Thoracic aorta (tissue), 2 donors: ENCODE measurements around the gene IFT81. TPM values are rescaled to one million over a fixed set of nuclear protein-coding genes. Genes with fewer than 3 reads are reported as not detected.

ENCODE experiments used
- ATAC-seq: fragments of 150-250 bp; one replicate; pipeline ENCODE4 v1.8.0; 2017; ENCODE audit warnings: low read depth; ENCODE audit not compliant: insufficient number of reproducible peaks, low FRiP score
- DNase-seq: peaks from one replicate; pipeline ENCODE4 v3.0.0-alpha.2; 2020; ENCODE audit warnings: low spot score
- H3K27ac ChIP-seq, 2 donors: fragments of 200-600 bp; sonication (generic); 1 replicate in 1 of 2; 2 replicates in 1 of 2; pipeline ENCODE4 v1.5.1; 2016; ENCODE audit warnings: mild to moderate bottlenecking in 2 of 2, moderate library complexity in 2 of 2
- H3K27me3 ChIP-seq: fragments of 200-600 bp; sonication (generic); replicated peaks from 2 replicates; pipeline ENCODE4 v1.6.0; 2016; ENCODE audit warnings: mild to moderate bottlenecking; ENCODE audit not compliant: insufficient read depth
- H3K36me3 ChIP-seq: fragments of 200-600 bp; sonication (generic); one replicate; pipeline ENCODE4 v1.5.1; 2016
- H3K4me1 ChIP-seq, 2 donors: fragments of 200-600 bp; sonication (generic); 1 replicate in 1 of 2; 2 replicates in 1 of 2; pipeline versions ENCODE4 v1.5.1 to v1.6.0; 2016; ENCODE audit warnings: low read depth in 2 of 2, mild to moderate bottlenecking in 1 of 2; ENCODE audit not compliant: control insufficient read depth in 1 of 2
- H3K4me3 ChIP-seq: fragments of 200-600 bp; sonication (generic); 2 replicates; pipeline ENCODE4 v1.5.1; 2016; ENCODE audit warnings: mild to moderate bottlenecking
- H3K9me3 ChIP-seq: fragments of 200-600 bp; sonication (generic); 2 replicates; pipeline ENCODE4 v1.5.1; 2016
- total RNA-seq, 2 donors: library from RNA; depleted of rRNA; stranded (reverse); fragments of >200 nt; gene quantifications; one replicate each; pipeline versions ENCODE4 v1.1.0 to v1.2.3, GENCODE V29; 2016
- TF ChIP-seq, protein P1 (sequence below): fragments of 200-600 bp; sonication (generic); IDR thresholded peaks from one replicate; pipeline ENCODE4 v1.5.1; 2019; ENCODE audit warnings: antibody characterized with exemption

IFT81 gene, protein sequence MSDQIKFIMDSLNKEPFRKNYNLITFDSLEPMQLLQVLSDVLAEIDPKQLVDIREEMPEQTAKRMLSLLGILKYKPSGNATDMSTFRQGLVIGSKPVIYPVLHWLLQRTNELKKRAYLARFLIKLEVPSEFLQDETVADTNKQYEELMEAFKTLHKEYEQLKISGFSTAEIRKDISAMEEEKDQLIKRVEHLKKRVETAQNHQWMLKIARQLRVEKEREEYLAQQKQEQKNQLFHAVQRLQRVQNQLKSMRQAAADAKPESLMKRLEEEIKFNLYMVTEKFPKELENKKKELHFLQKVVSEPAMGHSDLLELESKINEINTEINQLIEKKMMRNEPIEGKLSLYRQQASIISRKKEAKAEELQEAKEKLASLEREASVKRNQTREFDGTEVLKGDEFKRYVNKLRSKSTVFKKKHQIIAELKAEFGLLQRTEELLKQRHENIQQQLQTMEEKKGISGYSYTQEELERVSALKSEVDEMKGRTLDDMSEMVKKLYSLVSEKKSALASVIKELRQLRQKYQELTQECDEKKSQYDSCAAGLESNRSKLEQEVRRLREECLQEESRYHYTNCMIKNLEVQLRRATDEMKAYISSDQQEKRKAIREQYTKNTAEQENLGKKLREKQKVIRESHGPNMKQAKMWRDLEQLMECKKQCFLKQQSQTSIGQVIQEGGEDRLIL
- total RNA-seq: 10 to 100 TPM in 1 of 2 donors, 1 to 10 TPM in 1; 9.3 to 17.4 TPM

DNA sequence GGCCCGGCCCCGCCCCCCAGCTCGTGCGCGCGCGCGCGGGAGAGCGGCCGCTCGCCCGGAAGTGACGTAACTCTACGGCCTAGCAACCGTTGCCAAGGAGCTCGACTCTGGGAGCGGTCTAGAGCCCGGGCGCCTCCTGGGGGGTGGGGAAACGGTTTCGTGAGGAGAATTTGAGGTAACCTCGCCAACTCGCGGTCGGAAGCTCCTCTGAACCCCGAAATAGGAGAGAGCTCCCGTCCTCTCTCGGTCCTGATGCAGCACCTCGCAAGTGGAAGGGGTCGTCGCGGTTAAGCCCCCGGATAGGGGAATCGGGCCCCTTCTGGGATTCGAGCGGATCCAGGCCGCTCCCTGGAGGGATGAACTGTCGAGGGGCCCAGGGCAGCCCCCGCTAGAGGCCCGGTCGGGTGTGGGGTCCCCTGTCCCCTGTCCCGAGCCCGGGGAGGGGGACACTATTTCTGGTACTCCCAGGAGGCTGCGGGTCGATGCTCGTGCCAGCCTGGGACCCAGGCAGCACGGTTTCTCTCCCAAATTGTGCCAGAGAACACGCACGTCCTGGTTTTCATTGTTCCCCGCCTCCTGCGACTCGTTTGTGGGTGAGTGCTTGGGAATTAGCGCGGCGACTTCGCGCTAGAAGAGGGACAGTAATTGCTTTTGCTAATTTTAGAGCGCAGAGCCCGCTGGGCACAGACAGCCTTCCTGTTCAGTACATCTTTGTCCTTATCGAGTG is at the start of gene IFT81:
IFT81 (plus strand) TSS at position 89 of the 727 bp plus-strand sequence. CDS start 3,024 bp downstream, outside the sequence.
- TF ChIP-seq, protein P1, sequence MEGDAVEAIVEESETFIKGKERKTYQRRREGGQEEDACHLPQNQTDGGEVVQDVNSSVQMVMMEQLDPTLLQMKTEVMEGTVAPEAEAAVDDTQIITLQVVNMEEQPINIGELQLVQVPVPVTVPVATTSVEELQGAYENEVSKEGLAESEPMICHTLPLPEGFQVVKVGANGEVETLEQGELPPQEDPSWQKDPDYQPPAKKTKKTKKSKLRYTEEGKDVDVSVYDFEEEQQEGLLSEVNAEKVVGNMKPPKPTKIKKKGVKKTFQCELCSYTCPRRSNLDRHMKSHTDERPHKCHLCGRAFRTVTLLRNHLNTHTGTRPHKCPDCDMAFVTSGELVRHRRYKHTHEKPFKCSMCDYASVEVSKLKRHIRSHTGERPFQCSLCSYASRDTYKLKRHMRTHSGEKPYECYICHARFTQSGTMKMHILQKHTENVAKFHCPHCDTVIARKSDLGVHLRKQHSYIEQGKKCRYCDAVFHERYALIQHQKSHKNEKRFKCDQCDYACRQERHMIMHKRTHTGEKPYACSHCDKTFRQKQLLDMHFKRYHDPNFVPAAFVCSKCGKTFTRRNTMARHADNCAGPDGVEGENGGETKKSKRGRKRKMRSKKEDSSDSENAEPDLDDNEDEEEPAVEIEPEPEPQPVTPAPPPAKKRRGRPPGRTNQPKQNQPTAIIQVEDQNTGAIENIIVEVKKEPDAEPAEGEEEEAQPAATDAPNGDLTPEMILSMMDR: no peak
- Histone ChIP-seq H3K36me3 (no peaks in the 10 kb centered on the region), H3K27ac (peak within 1 kb of the TSS; percentile 81 to 93), H3K27me3 (no peaks in the 10 kb centered on the region), H3K4me3 (peak within 1 kb of the TSS; percentile 92), H3K4me1 (peaks cover 14 to 35% of the 10 kb centered on the region in 2 donors), H3K9me3 (no peaks in the 10 kb centered on the region)
- DNase-seq (peak; percentile 81), ATAC-seq (peak; percentile 95)

DNA sequence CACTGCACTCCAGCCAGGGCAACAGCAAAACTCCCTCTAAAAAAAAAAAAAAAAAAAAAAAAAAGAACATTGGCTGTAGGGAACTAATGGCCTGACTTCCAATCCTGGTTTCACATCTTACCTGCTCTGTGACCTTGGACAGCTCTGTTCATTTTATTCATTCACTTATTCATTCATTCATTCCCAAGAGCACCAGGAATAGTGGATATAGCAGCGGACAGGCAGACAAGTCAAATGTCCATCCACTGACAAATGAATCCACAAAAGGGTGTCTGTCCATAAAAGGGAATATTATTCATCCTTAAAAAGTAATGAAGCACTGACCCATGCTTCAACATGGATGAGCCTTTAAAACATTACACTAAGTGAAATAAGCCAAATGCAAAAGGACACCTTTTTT is 48.3 kb upstream of the IFT81 start:
- DNase-seq: no peak
- ATAC-seq: no peak
- Histone ChIP-seq H3K4me1 (peaks cover 0 to 16% of the 10 kb centered on the region in 2 donors), H3K27ac (no peak overlapping the region), H3K4me3 (no peak overlapping the region), H3K36me3 (no peaks in the 10 kb centered on the region), H3K27me3 (no peaks in the 10 kb centered on the region), H3K9me3 (no peaks in the 10 kb centered on the region)
- TF ChIP-seq, protein P1: no peak

DNA sequence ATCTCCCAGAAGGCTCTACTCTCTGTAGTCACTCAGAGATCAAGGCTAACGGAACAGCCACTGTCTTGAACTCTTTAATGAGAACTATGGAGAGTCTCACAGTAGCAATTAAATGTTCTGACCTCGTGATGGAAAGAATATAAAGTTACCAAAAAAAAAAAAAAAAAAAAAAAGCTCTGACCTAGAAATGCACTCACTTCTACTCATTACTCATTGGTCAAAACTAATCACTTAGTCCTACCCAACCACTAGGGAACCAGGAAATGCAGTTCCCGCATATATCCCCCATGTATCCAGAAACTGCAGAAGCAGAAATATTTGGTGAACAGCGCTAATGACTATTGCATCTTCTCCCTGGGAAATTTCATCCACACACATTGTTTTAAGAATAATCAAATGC is 46.4 kb upstream of the IFT81 start:
- Histone ChIP-seq H3K36me3 (no peaks in the 10 kb centered on the region), H3K9me3 (no peaks in the 10 kb centered on the region), H3K4me3 (no peak overlapping the region), H3K27me3 (no peaks in the 10 kb centered on the region), H3K27ac (no peak overlapping the region), H3K4me1 (peaks cover 0 to 12% of the 10 kb centered on the region in 2 donors)
- DNase-seq (no peak), ATAC-seq (no peak)
- TF ChIP-seq, protein P1: no peak

DNA sequence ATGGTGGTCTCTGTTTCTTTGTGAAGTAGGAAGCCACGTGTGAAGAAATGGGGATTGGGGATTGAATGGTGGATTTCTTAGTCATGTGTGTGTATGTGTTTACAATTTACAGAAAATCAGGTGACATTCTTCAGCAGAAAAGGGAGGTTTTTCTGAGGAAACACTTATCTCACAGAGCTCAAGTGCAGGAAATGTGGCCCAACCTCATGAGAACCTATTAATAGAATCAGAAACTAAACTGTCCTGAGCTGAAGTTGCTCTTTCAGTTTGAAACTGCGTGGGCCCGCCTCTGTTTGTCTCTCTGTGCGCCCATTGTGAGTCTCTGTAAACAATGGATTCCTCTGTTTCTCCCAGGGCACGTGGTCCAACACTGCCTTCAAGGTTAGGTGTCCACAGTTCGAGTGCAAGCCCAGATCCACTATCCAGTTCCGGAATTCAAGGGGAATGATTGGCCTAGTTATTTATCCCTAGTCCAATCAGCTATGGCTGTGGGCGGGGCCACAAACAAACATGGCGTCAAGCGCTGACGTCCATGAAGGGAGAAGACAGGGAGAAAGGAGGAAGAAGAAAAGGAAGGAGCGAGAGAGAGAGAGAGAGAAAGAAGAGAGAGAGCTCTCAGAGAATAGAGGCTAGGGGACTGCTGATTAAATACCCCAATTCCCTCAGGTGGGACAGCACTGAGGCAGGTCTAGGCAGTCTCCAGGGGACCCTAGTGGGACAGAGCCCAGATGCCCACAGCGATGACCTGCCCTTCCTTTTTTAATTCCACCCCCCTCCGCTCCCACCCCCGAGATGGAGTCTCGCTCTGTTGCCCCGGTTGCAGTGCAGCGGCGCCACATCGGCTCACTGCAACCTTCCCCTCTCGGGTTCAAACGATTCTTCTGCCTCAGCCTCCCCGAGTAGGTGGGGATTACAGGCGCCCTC is 44.4 kb upstream of the IFT81 start:
- Histone ChIP-seq H3K27me3 (no peaks in the 10 kb centered on the region), H3K4me1 (no peaks in the 10 kb centered on the region), H3K9me3 (no peaks in the 10 kb centered on the region), H3K27ac (no peak overlapping the region), H3K36me3 (no peaks in the 10 kb centered on the region), H3K4me3 (peak overlapping the region; percentile 41)
- TF ChIP-seq, protein P1: no peak
- DNase-seq (no peak), ATAC-seq (no peak)
